DOHH2 (cell line): ENCODE measurements around the gene SLC39A5.
"Not testable (repeated sequence)": the region's sequence is repeated elsewhere in the genome, so short reads cannot be mapped to it uniquely, and the experiment has no call there.

ENCODE experiments used
- H3F3A ChIP-seq: fragments of 200-600 bp; sonication (generic), shearing (Covaris generic); 2 replicates; pipeline ENCODE4 v1.6.0; 2016; ENCODE audit warnings: antibody characterized with exemption, mild to moderate bottlenecking; ENCODE audit not compliant: control insufficient read depth, insufficient read depth
- H3K27ac ChIP-seq: fragments of 200-600 bp; sonication (generic); 2 replicates; pipeline ENCODE4 v1.5.1; 2014; ENCODE audit warnings: low read depth, mild to moderate bottlenecking, low read length, moderate library complexity
- H3K27me3 ChIP-seq: fragments of 200-600 bp; sonication (generic); 2 replicates; pipeline ENCODE4 v1.6.1; 2014; ENCODE audit warnings: mild to moderate bottlenecking, low read length, mixed read lengths; ENCODE audit not compliant: control insufficient read depth
- H3K36me3 ChIP-seq: fragments of 200-600 bp; sonication (generic); 2 replicates; pipeline ENCODE4 v1.6.1; 2014; ENCODE audit warnings: mild to moderate bottlenecking, low read length, moderate library complexity, mixed read lengths; ENCODE audit not compliant: control insufficient read depth
- H3K4me1 ChIP-seq: fragments of 200-600 bp; sonication (generic); 2 replicates; pipeline ENCODE4 v1.6.1; 2014; ENCODE audit warnings: mild to moderate bottlenecking, low read length, mixed read lengths; ENCODE audit not compliant: control insufficient read depth
- H3K4me2 ChIP-seq: fragments of 200-600 bp; sonication (generic); 2 replicates; pipeline ENCODE4 v1.6.0; 2014; ENCODE audit warnings: mild to moderate bottlenecking, low read length, moderate library complexity
- H3K4me3 ChIP-seq: fragments of 200-600 bp; sonication (generic); 2 replicates; pipeline ENCODE4 v1.5.1; 2014; ENCODE audit warnings: mild to moderate bottlenecking, low read length, mixed read lengths
- H3K79me2 ChIP-seq: fragments of 200-600 bp; sonication (generic); 2 replicates; pipeline ENCODE4 v1.6.1; 2014; ENCODE audit warnings: mild to moderate bottlenecking, low read length, mixed read lengths; ENCODE audit not compliant: control insufficient read depth
- H3K9me2 ChIP-seq: fragments of 200-600 bp; sonication (generic); replicated peaks from 2 replicates; pipeline ENCODE4 v1.6.1; 2014; ENCODE audit warnings: mild to moderate bottlenecking, low read length, mixed read lengths; ENCODE audit not compliant: control insufficient read depth
- H3K9me3 ChIP-seq: fragments of 200-600 bp; sonication (generic); 2 replicates; pipeline ENCODE4 v1.6.1; 2014; ENCODE audit warnings: antibody characterized with exemption, low read length, mixed read lengths; ENCODE audit not compliant: control insufficient read depth, insufficient read depth
- H4K20me1 ChIP-seq: fragments of 200-600 bp; sonication (generic); 2 replicates; pipeline ENCODE4 v1.6.0; 2014; ENCODE audit warnings: low read depth, mild to moderate bottlenecking, antibody characterized with exemption, low read length, moderate library complexity; ENCODE audit not compliant: control insufficient read depth, insufficient read depth
- CTCF ChIP-seq: fragments of 200-600 bp; sonication (generic); IDR thresholded peaks from one replicate; pipeline ENCODE4 v1.5.1; 2014; ENCODE audit warnings: antibody characterized with exemption, mild to moderate bottlenecking, low read depth, low read length; ENCODE audit not compliant: poor library complexity, severe bottlenecking
- EZH2phosphoT487 ChIP-seq: fragments of 200-600 bp; sonication (generic); IDR thresholded peaks from 2 replicates; pipeline ENCODE4 v1.6.1; 2017; ENCODE audit warnings: borderline replicate concordance, mild to moderate bottlenecking, antibody characterized with exemption, low read length, moderate library complexity, mixed read lengths

SLC39A5 gene

GRCh38 chr12:56190695-56191155 lies 39.1 kb upstream of the SLC39A5 start:
- Histone ChIP-seq H3K9me2 (no peaks in the 10 kb centered on the region), H3K79me2 (peaks cover 35% of the 10 kb centered on the region), H3K36me3 (peaks cover 31% of the 10 kb centered on the region), H3K4me2 (peak overlapping the region; percentile 85), H3K27me3 (no peaks in the 10 kb centered on the region), H3K4me1 (peaks cover 42% of the 10 kb centered on the region), H3F3A (peaks cover 17% of the 10 kb centered on the region), H3K9me3 (no peaks in the 10 kb centered on the region), H3K4me3 (peak overlapping the region; percentile 90), H3K27ac (peak overlapping the region; percentile 77), H4K20me1 (peaks cover 8% of the 10 kb centered on the region; the same call in 1 of the 2 replicates)
- TF ChIP-seq CTCF (no peak), EZH2phosphoT487 (no peak)

DNA sequence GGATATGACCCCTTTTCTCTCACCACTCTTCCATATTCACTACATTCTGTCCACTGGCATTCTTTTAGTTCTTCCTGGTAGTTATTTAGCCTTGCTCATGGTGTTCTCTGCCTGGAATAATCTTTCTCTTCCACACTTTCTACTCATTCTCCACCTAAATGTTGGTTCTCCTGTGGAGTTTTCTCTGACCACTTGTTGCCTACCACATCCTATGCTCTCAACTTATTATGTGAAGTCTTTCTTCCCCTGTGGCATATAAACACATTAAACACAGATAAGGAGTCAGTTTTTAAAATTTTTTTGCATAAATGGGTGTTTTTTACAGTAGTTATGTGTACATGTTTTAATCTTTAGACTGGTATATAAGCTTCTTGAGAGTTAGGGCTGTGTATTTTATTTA lies 37.3 kb upstream of the SLC39A5 start:
- Histone ChIP-seq H3K9me2 (no peaks in the 10 kb centered on the region), H3F3A (peaks cover 17% of the 10 kb centered on the region), H3K4me1 (peaks cover 34% of the 10 kb centered on the region), H4K20me1 (peaks cover 8% of the 10 kb centered on the region; the same call in 1 of the 2 replicates), H3K4me3 (no peak overlapping the region), H3K4me2 (no peak overlapping the region), H3K27ac (no peak overlapping the region), H3K9me3 (no peaks in the 10 kb centered on the region), H3K79me2 (peaks cover 17% of the 10 kb centered on the region), H3K36me3 (peaks cover 13% of the 10 kb centered on the region), H3K27me3 (no peaks in the 10 kb centered on the region)
- no peak for TF ChIP-seq EZH2phosphoT487
- no peak for TF ChIP-seq CTCF

- H3K27me3 ChIP-seq = no peaks in the 10 kb centered on the region
- TF ChIP-seq CTCF (peak; percentile 91), EZH2phosphoT487 (no peak)
- peaks cover 29% of the 10 kb centered on the region for H3K4me1 ChIP-seq
- H3K4me3 ChIP-seq = peak overlapping the region; percentile 12; the same call in 1 of the 2 replicates
- no peaks in the 10 kb centered on the region for H3K9me2 ChIP-seq
- peaks cover 17% of the 10 kb centered on the region for H3F3A ChIP-seq
- peaks cover 12% of the 10 kb centered on the region for H3K79me2 ChIP-seq
- H3K27ac ChIP-seq = no peak overlapping the region
- H4K20me1 ChIP-seq = peaks cover 3% of the 10 kb centered on the region; the same call in 1 of the 2 replicates
- no peaks in the 10 kb centered on the region for H3K9me3 ChIP-seq
- peaks cover 8% of the 10 kb centered on the region for H3K36me3 ChIP-seq
- peak overlapping the region; percentile 40 for H3K4me2 ChIP-seq
These were observed 36.7 kb upstream of the SLC39A5 start for GRCh38 chr12:56193025-56193578.

GRCh38 chr12:56196818-56197550 lies 32.9 kb upstream of the SLC39A5 start:
- not testable (repeated sequence) for H3K79me2 ChIP-seq, H3K9me2 ChIP-seq, H3K4me3 ChIP-seq, H3K9me3 ChIP-seq, H3K4me2 ChIP-seq, H3K36me3 ChIP-seq, H4K20me1 ChIP-seq, H3K27ac ChIP-seq, H3K27me3 ChIP-seq
- Histone ChIP-seq H3K4me1 (peaks cover 16% of the 10 kb centered on the region), H3F3A (peaks cover 12% of the 10 kb centered on the region; the same call in 1 of the 2 replicates)
